Right lobe of liver (tissue), 4 donors: ENCODE measurements around the gene IRAK1.

Source experiments
- CTCF ChIP-seq, 4 donors: fragments of 200-600 bp in 3 of 4; fragments of 450-650 bp in 1 of 4; IDR thresholded peaks; one replicate each; pipeline versions ENCODE4 v1.5.1 to v1.8.0; 2016 to 2022; ENCODE audit warnings: antibody characterized with exemption in 4 of 4, mild to moderate bottlenecking in 2 of 4
- POLR2A ChIP-seq: fragments of 450-650 bp; IDR thresholded peaks from one replicate; pipeline ENCODE4 v1.6.1; 2017; ENCODE audit warnings: antibody characterized with exemption, mild to moderate bottlenecking
- donor health status: DM: no; HTN: no; CAD: no.
- donor health status: DM: no; HTN: no; CAD: no.
- donor health status: DM: no; HTN: yes; CAD: no.

GRCh38 chrX:153993079-153993478 lies 26.6 kb downstream of the IRAK1 start:
- TF ChIP-seq CTCF (IDR thresholded peaks at IDR 0.05) = no peak
- TF ChIP-seq POLR2A = no peak
